ENCODE results near the gene MMP14. TPM values are rescaled to one million over a fixed set of nuclear protein-coding genes. Genes with fewer than 3 reads are reported as not detected.
A peak's percentile ranks its signal among the peaks of the same experiment; 100 is the strongest.
"Not testable (repeated sequence)": the region's sequence is repeated elsewhere in the genome, so short reads cannot be mapped to it uniquely, and the experiment has no call there.

Gene MMP14
- 138 TPM for total RNA-seq

- intact Hi-C loops (cut with DNase I) = no loop called here
- ATAC-seq (peak; percentile 87), DNase-seq (ENCODE audit: low spot score) (peak; percentile 90)
Measured at GRCh38 chr14:22836301-22837113, at the start of gene MMP14. TSS of gene MMP14 (plus strand) at chr14:22836585. CDS start at chr14:22836818, 233 bp downstream.

DNA sequence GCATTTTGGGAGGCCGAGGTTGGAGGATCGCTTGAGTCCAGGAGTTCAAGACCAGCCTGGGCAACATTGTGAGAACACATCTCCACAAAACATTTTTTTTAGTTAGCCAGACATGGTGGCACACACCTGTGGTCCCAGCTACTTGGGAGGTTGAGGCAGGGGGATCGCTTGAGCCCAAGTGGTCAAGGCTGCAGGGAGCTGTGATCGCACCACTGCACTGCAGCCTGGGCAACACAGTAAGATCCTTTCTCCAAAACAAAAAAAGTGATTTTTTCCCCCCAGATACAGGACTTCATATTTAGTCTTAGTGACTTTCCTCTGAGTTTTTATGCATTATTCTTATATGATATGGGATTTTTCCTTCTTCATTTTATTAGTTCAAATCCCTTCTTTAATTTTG lies 49.7 kb upstream of the MMP14 start:
- ATAC-seq = no peak
- intact Hi-C loops (cut with DNase I) = no loop called here
- DNase-seq (ENCODE audit: low spot score) = no peak

DNA sequence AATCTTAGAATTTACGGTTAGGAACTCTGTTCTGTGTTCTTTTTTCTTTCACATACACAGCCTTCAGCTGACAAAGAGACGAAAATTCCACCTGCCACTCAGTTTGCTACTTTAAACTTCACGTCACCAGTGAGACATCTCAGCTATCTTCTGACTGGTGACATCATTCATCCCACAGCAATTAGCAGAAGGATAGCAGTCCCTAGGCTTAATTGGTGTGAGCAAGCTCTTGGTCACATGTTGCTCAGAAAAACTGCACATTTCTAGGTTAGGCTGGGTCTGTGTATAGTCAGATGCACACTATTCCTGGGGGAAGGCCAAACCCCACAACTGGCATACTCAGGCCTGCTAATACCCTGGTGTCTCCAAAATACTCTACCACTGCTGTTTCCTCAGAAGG lies 45.1 kb upstream of the MMP14 start:
- DNase-seq (ENCODE audit: low spot score) (no peak), ATAC-seq (peak; percentile 17)
- intact Hi-C loops (cut with DNase I) = no loop called here

GRCh38 chr14:22792158-22792557 lies 44.2 kb upstream of the MMP14 start:
- ATAC-seq = no peak
- intact Hi-C loops (cut with DNase I) = no loop called here
- no peak for DNase-seq (ENCODE audit: low spot score)

GRCh38 chr14:22793550-22793949 lies 42.8 kb upstream of the MMP14 start:
- ATAC-seq; intact Hi-C loops (cut with DNase I); DNase-seq (ENCODE audit: low spot score): not testable (repeated sequence)

GRCh38 chr14:22793976-22794375 lies 42.4 kb upstream of the MMP14 start:
- ATAC-seq (no peak), DNase-seq (ENCODE audit: low spot score) (no peak)
- intact Hi-C loops (cut with DNase I) = no loop called here

GRCh38 chr14:22794551-22794951 lies 41.8 kb upstream of the MMP14 start:
- DNase-seq (ENCODE audit: low spot score) = no peak
- intact Hi-C loops (cut with DNase I) = no loop called here

DNA sequence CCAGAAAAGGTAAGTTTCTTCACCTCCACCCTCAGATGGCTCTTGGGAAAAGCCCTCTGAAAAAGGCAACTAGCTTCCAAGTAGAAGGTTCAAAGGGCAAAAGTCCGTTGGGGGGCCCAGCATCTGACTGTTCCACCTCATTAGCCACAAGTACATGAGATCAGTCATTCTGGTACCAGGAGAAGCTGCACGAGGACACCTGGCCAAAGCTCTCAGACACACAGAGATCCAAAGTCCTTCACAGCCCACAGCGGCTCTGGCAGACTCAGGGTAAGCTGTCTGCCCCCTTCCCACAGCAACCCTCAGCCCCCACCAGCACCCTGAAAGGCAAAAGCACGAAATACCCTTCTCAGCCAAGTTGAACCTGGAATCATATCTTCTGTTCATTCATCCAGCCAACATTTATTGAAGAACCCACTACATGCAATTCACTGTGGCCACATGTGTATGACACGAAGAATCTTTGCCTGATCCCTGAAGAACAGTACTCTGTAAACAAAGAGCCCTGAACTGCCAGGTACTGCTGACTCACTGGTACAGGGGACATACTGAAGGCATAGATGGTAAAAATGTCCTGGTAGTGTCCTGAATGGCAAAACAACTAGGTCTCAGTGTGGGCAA lies 40.2 kb upstream of the MMP14 start:
- intact Hi-C loops (cut with DNase I) = no loop called here
- DNase-seq (ENCODE audit: low spot score) (no peak), ATAC-seq (no peak)

More at GRCh38 chr14:22794551-22794951, 41.8 kb upstream of the MMP14 start:
- ATAC-seq = no peak

GRCh38 chr14:22797017-22797917 lies 39.1 kb upstream of the MMP14 start:
- DNase-seq (ENCODE audit: low spot score) (no peak), ATAC-seq (no peak)
- intact Hi-C loops (cut with DNase I) = no loop called here

- DNase-seq (ENCODE audit: low spot score) (no peak), ATAC-seq (no peak)
- intact Hi-C loops (cut with DNase I) = no loop called here
Measured at GRCh38 chr14:22798528-22798927, 37.9 kb upstream of the MMP14 start.

DNA sequence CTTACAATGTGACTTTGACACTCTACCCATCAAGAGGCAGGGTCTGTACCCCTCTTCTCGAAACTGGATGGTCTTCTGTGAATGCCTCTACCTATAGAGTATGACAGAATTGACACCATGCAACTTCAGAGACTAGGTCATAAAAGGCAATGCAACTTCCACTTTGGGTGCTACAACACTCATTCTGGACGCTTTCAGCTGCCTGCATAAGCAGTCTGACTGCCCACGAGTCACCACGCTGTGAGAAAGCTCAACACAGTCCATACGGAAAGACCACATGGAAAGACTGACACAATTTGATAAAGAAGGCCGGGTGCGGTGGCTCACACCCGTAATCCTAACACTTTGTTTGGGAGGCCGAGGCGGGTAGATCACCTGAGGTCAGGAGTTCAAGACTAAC lies 36.0 kb upstream of the MMP14 start:
- DNase-seq (ENCODE audit: low spot score) = no peak
- intact Hi-C loops (cut with DNase I) = no loop called here
- ATAC-seq = no peak

GRCh38 chr14:22801716-22802115 lies 34.7 kb upstream of the MMP14 start:
- no peak for DNase-seq (ENCODE audit: low spot score)
- intact Hi-C loops (cut with DNase I) = no loop called here
- ATAC-seq = no peak

DNA sequence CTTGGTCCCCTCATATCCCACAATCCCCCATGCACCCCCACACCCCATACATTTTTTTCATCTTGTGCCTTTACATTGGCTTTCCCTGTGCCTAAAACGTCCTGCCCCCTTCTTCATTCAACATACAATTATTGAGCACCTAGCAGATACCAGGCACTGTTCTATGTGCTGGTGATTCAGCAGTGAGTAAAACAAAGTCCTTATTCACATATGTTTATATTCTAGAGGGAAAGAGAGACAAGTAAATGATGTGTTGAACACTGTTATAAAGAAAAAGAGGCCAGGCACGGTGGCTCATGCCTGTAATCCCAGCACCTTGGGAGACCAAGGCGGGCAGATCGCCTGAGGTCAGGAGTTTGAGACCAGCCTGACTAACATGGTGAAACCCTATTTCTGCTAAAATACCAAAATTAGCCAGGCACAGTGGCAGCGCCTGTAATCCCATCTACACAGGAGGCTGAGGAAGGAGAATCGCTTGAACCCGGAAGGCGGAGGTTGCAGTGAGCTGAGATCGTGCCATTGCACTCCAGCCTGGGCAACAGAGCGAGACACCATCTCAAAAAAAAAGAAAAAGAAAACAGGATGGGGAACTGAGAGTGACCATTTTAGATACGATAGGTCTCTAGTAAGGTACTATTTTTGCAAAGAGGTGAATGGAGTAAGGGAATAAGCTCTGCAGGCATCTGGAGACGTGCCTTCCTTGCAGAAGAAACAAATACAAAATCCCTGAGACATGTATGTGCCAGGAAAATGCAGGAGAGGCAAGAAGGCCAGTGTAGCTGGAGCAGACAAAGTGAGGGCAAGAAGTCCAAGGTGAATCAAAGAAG lies 33.3 kb upstream of the MMP14 start:
- ATAC-seq (no peak), DNase-seq (ENCODE audit: low spot score) (no peak)
- intact Hi-C loops (cut with DNase I) = no loop called here

DNA sequence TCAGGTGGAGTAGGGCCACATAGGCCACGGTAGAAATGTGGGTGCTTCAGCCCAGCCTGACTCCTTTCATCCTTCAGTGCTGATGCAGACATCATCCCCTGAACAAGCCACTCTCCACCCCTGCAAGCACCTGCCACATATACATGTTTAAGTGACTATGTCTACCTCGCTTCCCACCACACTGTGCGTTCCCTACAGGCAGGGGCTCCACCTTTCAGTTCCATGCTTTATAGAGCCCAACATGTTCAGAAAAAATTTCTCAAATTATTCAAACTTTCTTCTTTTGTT lies 32.8 kb upstream of the MMP14 start:
- DNase-seq (ENCODE audit: low spot score) = no peak
- ATAC-seq = no peak
- intact Hi-C loops (cut with DNase I) = no loop called here

- ATAC-seq; intact Hi-C loops (cut with DNase I); DNase-seq (ENCODE audit: low spot score): not testable (repeated sequence)
Measured at GRCh38 chr14:22805235-22805634, 31.1 kb upstream of the MMP14 start.

DNA sequence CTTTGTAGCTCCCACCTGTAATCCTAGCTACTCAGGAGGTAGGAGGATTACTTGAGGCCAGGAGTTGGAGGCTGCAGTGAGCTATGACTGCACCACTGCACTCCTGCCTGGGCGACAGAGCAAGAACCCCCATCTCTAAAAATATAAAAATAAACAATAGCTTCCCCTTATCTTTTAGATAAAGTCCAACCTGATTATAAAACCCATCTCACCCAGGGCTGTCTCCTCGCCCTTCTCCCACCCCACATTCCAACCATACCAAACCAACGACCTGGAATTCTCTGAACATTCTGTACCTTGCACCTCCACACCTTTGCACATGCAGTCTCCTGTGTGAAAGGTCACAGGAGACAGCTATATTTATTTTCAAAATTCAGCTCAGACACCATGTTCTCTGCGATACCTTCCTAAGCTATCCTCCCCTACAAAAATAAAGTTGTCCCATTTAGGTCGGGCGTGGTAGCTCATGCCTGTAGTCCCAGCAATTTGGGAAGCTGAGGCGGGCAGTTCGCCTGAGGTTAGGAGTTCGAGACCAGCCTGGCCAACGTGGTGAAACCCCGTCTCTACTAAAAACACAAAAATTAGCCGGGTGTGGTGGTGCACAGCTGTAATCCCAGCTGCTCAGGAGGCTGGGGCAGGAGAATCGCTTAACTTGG lies 28.8 kb upstream of the MMP14 start:
- intact Hi-C loops (cut with DNase I) = no loop called here

DNA sequence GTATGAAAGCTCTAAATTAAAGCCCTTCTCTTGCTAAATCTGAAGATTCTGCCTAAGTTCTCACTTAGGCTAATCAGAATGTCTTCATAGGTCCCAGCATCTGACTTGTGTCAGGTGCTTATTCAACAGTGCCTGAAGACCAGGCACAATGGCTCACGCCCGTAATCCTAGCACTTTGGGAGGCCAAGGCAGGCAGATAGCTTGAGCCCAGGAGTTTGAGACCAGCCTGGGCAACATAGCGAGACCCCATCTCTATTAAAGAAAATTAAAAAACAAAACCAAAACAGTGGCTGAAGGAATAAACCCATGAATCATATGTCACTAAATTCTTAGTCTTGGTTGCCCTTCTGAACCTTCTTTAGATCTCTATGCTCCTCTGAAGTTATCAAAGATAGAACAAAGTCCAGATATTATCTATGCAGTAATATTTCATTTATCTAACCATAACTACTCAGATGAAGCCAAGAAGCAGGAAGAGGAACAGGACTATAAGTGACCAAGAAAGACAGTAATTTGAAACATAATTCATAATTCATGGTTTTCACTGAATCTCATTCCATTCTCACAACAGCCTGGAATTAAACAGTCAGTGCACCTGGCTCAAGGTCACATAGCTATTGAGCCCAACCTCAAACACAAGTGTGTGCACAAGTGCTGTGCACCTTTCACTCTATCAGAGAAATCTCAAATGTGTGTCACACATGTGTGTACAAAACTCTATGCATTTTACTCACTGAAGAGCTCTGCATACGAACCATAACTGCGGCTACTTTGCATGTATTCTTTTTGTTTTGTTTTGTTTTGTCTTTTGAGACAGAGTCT lies 27.8 kb upstream of the MMP14 start:
- intact Hi-C loops (cut with DNase I) = no loop called here
- DNase-seq (ENCODE audit: low spot score) = no peak
- no peak for ATAC-seq

More for the DNA sequence above, 28.8 kb upstream of the MMP14 start:
- ATAC-seq = no peak
- DNase-seq (ENCODE audit: low spot score) = no peak

- ATAC-seq = no peak
Measured at GRCh38 chr14:22811722-22812121, 24.7 kb upstream of the MMP14 start.

More at GRCh38 chr14:22811722-22812121, 24.7 kb upstream of the MMP14 start:
- intact Hi-C loops (cut with DNase I) = no loop called here
- no peak for DNase-seq (ENCODE audit: low spot score)
